Islet of Langerhans (tissue), 1 donor: ENCODE measurements around the gene TEX53.
A peak's percentile ranks its signal among the peaks of the same experiment; 100 is the strongest.

Experiments used
- FAIRE-seq: peaks from one replicate; lab custom pipeline; 2011; peaks lifted over from hg19 to GRCh38; lab: Jason Lieb, UNC

Gene TEX53

GRCh38 chr9:114657705-114658104 is at the start of gene TEX53:
Gene TEX53 (minus strand): TSS chr9:114657805. CDS start chr9:114657774, 31 bp downstream.
- no peak for FAIRE-seq

- no peak for FAIRE-seq
Observed at GRCh38 chr9:114706711-114707110, 49.1 kb upstream of the TEX53 start.

- FAIRE-seq = no peak
Observed at GRCh38 chr9:114701988-114702387, 44.4 kb upstream of the TEX53 start.

- no peak for FAIRE-seq
Observed at GRCh38 chr9:114697951-114698351, 40.3 kb upstream of the TEX53 start.

- FAIRE-seq = no peak
Observed at GRCh38 chr9:114696814-114697544, 39.4 kb upstream of the TEX53 start.

GRCh38 chr9:114695948-114696347 is 38.3 kb upstream of the TEX53 start:
- no peak for FAIRE-seq

GRCh38 chr9:114694719-114695269 is 37.2 kb upstream of the TEX53 start:
- FAIRE-seq = no peak

- no peak for FAIRE-seq
Observed at GRCh38 chr9:114694146-114694545, 36.5 kb upstream of the TEX53 start.

GRCh38 chr9:114693248-114693855 is 35.7 kb upstream of the TEX53 start:
- no peak for FAIRE-seq

- no peak for FAIRE-seq
Observed at GRCh38 chr9:114691956-114692295, 34.3 kb upstream of the TEX53 start.

GRCh38 chr9:114691046-114691955 is 33.7 kb upstream of the TEX53 start:
- no peak for FAIRE-seq

- no peak for FAIRE-seq
Observed at GRCh38 chr9:114690308-114690707, 32.7 kb upstream of the TEX53 start.

GRCh38 chr9:114689813-114690212 is 32.2 kb upstream of the TEX53 start:
- no peak for FAIRE-seq

GRCh38 chr9:114688909-114689610 is 31.5 kb upstream of the TEX53 start:
- no peak for FAIRE-seq

GRCh38 chr9:114688379-114688778 is 30.8 kb upstream of the TEX53 start:
- no peak for FAIRE-seq

GRCh38 chr9:114687034-114687433 is 29.4 kb upstream of the TEX53 start:
- FAIRE-seq = peak; percentile 9

GRCh38 chr9:114685951-114686350 is 28.3 kb upstream of the TEX53 start:
- no peak for FAIRE-seq

GRCh38 chr9:114684036-114684435 is 26.4 kb upstream of the TEX53 start:
- no peak for FAIRE-seq

- FAIRE-seq = no peak
Observed at GRCh38 chr9:114682846-114683245, 25.2 kb upstream of the TEX53 start.

GRCh38 chr9:114681594-114682332 is 24.2 kb upstream of the TEX53 start, which contains the start of gene TEX48:
Gene TEX48 (minus strand): TSS chr9:114682192. CDS start chr9:114671723, 10,469 bp downstream.
- no peak for FAIRE-seq
